ENCODE results near the gene NUP188. TPM values are rescaled to one million over a fixed set of nuclear protein-coding genes. Genes with fewer than 3 reads are reported as not detected.
A peak's percentile ranks its signal among the peaks of the same experiment; 100 is the strongest.

The NUP188 gene
- total and polyA plus RNA-seq, 2 experiments from 2014 or later = 25.5 to 117 TPM

DNA sequence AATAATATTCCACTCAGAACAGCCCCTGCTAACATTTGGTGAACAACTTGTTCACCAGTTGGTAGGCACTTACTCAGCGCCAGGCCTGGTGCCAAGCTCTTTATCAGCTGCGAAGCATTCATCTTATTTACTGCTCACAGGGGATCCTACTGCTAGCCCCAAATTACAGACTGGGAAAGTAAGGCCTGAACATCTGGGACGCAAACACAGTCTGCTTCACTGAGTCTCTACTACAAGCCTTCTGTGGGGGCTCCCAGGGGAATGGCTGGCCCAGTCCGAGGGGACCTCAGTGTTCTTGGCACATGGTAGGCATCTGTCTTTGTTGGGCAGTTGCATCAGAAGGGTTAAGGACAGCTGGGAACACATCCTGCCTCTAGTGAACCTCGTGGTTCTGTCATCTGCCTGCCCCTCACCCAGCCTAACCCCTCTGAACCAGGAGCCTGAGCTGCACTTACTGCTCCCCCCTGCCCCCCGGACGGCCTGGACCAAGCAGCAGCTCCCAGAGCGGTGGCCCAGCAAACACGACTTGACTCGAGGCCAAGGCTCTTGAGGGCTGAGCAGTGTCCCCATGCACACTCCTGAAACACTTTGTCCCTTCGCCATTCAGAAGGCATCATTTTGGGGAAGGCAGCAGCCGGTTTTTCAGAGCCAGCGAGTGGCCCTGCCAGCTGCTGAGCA lies 27.0 kb upstream of the NUP188 start, which contains the start of gene PHYHD1:
PHYHD1 (plus strand) TSS at position 602 of the 678 bp plus-strand sequence. CDS start 1,342 bp downstream, outside the sequence.
- peaks cover 10% of the 10 kb centered on the region for H3K27me3 Mint-ChIP-seq (ENCODE audit: insufficient read depth, low read depth, poor library complexity)
- peak within 1 kb of the TSS; percentile 93 for H3K27ac Mint-ChIP-seq
- H3K4me1 ChIP-seq (ENCODE audit: insufficient read depth) = peaks cover 9% of the 10 kb centered on the region
- peak within 1 kb of the TSS; percentile 64 for H2AFZ ChIP-seq
- H3K4me2 ChIP-seq = peak within 1 kb of the TSS; percentile 88
- no peaks in the 10 kb centered on the region for H3K79me2 ChIP-seq (replicated peaks; ENCODE audit: insufficient read depth)
- DNase-seq (ENCODE audit: low spot score) (no peak), ATAC-seq (no peak)
- H3K27me3 ChIP-seq (ENCODE audit: insufficient read depth) = no peaks in the 10 kb centered on the region
- no peaks in the 10 kb centered on the region for H4K20me1 ChIP-seq (replicated peaks; ENCODE audit: insufficient read depth)
- no peaks in the 10 kb centered on the region for H3K9me3 Mint-ChIP-seq
- H3K36me3 ChIP-seq (ENCODE audit: insufficient read depth) = no peaks in the 10 kb centered on the region; the same call in 1 of the 2 replicates
- H3K36me3 Mint-ChIP-seq (ENCODE audit: low read depth) = peaks cover 23% of the 10 kb centered on the region
- H3K4me3 Mint-ChIP-seq = peak within 1 kb of the TSS; percentile 79
- no peaks in the 10 kb centered on the region for H3K9me2 ChIP-seq (ENCODE audit: insufficient read depth)
- H3K4me3 ChIP-seq = peak within 1 kb of the TSS; percentile 80
- peaks cover 12% of the 10 kb centered on the region; the same call in 1 of the 2 replicates for H3F3A ChIP-seq (replicated peaks; ENCODE audit: low read depth)
- peak within 1 kb of the TSS; percentile 95 for H3K27ac ChIP-seq (ENCODE audit: low read depth)
- no peak for TF ChIP-seq EZH2 (IDR thresholded peaks at IDR 0.05; ENCODE audit: low read depth, unreplicated experiment)
- no peak for TF ChIP-seq JUNB (IDR thresholded peaks at IDR 0.05; ENCODE audit: unreplicated experiment)
- no peak for TF ChIP-seq ZNF331 (CRISPR knock-in tag; IDR thresholded peaks at IDR 0.05; ENCODE audit: low read depth)
- peaks cover 16% of the 10 kb centered on the region for H3K4me1 Mint-ChIP-seq

DNA sequence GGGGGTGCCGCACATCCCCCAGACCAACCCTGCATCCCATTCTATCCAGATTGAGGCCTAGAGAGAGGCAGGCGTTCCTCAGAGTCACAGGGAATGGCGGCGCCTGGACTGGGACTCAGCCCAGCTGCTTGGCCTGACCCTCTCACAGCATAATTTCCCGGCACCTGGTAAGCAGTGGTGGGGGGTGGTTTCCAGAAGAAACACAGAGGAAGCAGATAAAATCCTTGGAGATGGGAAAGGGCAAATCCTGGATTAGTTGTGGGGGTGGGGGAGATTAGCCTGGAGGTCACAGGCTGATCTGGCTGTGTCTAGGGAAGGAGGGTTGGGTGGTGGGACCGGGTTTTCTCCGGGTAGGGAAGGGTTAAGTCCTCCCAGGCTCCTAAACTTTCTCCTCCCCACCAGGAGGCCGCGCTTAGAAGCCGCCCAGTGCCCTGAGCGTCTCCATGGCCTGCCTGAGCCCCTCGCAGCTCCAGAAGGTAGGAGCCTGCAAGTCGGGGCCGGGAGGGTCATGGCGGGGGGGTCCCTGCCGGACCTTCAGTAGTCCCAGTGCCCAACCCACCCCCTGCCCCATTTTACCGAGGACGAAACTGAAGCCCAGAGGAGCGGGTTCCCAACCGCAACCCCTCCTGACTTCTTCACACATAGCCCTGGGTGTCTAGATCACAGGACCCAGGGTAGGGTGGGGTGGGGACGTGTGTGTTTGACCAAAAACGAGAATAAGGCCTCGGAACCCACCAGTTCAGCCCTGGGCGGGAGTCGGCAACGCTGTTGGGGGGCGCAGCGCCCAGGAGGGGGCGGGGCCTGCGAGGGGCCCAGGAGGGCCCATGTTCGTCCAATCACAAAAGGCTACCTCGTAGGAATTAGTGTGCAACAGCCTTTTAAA lies 25.4 kb upstream of the NUP188 start:
- DNase-seq (ENCODE audit: low spot score) = peak; percentile 92
- H3K27ac ChIP-seq (ENCODE audit: low read depth) = peak overlapping the region; percentile 95
- H3F3A ChIP-seq (replicated peaks; ENCODE audit: low read depth) = peaks cover 12% of the 10 kb centered on the region; the same call in 1 of the 2 replicates
- H3K4me1 ChIP-seq (ENCODE audit: insufficient read depth) = peaks cover 9% of the 10 kb centered on the region
- Mint-ChIP-seq H3K4me1 (peaks cover 16% of the 10 kb centered on the region; the same call in 2 of the 3 replicates), H3K36me3 (ENCODE audit: low read depth) (peaks cover 12% of the 10 kb centered on the region), H3K27ac (peak overlapping the region; percentile 93), H3K9me3 (no peaks in the 10 kb centered on the region), H3K27me3 (ENCODE audit: insufficient read depth, low read depth, poor library complexity) (peaks cover 16% of the 10 kb centered on the region), H3K4me3 (peak overlapping the region; percentile 79)
- H3K9me2 ChIP-seq (ENCODE audit: insufficient read depth) = no peaks in the 10 kb centered on the region
- H3K79me2 ChIP-seq (replicated peaks; ENCODE audit: insufficient read depth) = no peaks in the 10 kb centered on the region
- H3K36me3 ChIP-seq (ENCODE audit: insufficient read depth) = no peaks in the 10 kb centered on the region
- H3K4me3 ChIP-seq = peak overlapping the region; percentile 80
- ATAC-seq = peak; percentile 90
- no peaks in the 10 kb centered on the region for H4K20me1 ChIP-seq (replicated peaks; ENCODE audit: insufficient read depth)
- peak overlapping the region; percentile 64 for H2AFZ ChIP-seq
- H3K27me3 ChIP-seq (ENCODE audit: insufficient read depth) = no peaks in the 10 kb centered on the region
- TF ChIP-seq EZH2 (IDR thresholded peaks at IDR 0.05; ENCODE audit: low read depth, unreplicated experiment) = no peak
- TF ChIP-seq ZNF114 (CRISPR knock-in tag; IDR thresholded peaks at IDR 0.05) = no peak
- peak; percentile 71 for TF ChIP-seq POLR2AphosphoS5 (IDR thresholded peaks at IDR 0.05; ENCODE audit: low read depth)
- no peak for TF ChIP-seq CTCF (conservative IDR thresholded peaks at IDR 0.05; ENCODE audit: low read depth in 2 of 2)
- no peak for TF ChIP-seq JUNB (IDR thresholded peaks at IDR 0.05; ENCODE audit: unreplicated experiment)
- TF ChIP-seq ETS1 (IDR thresholded peaks at IDR 0.05) = no peak
- H3K4me2 ChIP-seq = peak overlapping the region; percentile 88

All from GM23338 (cell line).